Glutamatergic neuron (in vitro differentiated cells): ENCODE measurements around the gene NR2F1-AS1. TPM values are rescaled to one million over a fixed set of nuclear protein-coding genes. Genes with fewer than 3 reads are reported as not detected.

Source experiments
- DNase-seq: peaks from one replicate; pipeline ENCODE4 v3.0.0; 2022
- H3K27ac Mint-ChIP-seq: one replicate; pipeline ENCODE4 v1.8.0; 2020; ENCODE audit warnings: mild to moderate bottlenecking, mixed read lengths, inconsistent platforms; ENCODE audit not compliant: unreplicated experiment
- H3K27me3 Mint-ChIP-seq: one replicate; pipeline ENCODE4 v1.8.0; 2020; ENCODE audit warnings: mild to moderate bottlenecking, moderate library complexity, mixed read lengths, inconsistent platforms; ENCODE audit not compliant: unreplicated experiment
- H3K36me3 Mint-ChIP-seq: one replicate; pipeline ENCODE4 v1.8.0; 2020; ENCODE audit warnings: mild to moderate bottlenecking, mixed read lengths, inconsistent platforms; ENCODE audit not compliant: unreplicated experiment
- H3K4me1 Mint-ChIP-seq: one replicate; pipeline ENCODE4 v1.8.0; 2020; ENCODE audit warnings: mild to moderate bottlenecking, low read depth, mixed read lengths, inconsistent platforms; ENCODE audit not compliant: unreplicated experiment
- H3K4me3 Mint-ChIP-seq: one replicate; pipeline ENCODE4 v1.8.0; 2020; ENCODE audit warnings: mild to moderate bottlenecking, mixed read lengths, inconsistent platforms; ENCODE audit not compliant: unreplicated experiment
- H3K9me3 Mint-ChIP-seq: one replicate; pipeline ENCODE4 v1.8.0; 2020; ENCODE audit warnings: mild to moderate bottlenecking, moderate library complexity, mixed read lengths, inconsistent platforms; ENCODE audit not compliant: unreplicated experiment
- total RNA-seq: library from RNA; stranded (reverse); fragmentation: NEBNext Ultra II Directional; extraction: Animal tissue kit (Norgen Biotek cat#: 25700); gene quantifications from one replicate; pipeline ENCODE4 v1.2.1, GENCODE V29; 2021; ENCODE audit not compliant: unreplicated experiment
- TF ChIP-seq, protein P1 (sequence below): fragments of 200-600 bp; sonication (generic); IDR thresholded peaks from one replicate; pipeline ENCODE4 v1.5.0; 2021; ENCODE audit not compliant: partially characterized antibody, unreplicated experiment

NR2F1-AS1 gene
- total RNA-seq, 1 donor from 2014 or later = 0.39 TPM

- H3K4me1 Mint-ChIP-seq = peaks cover 11% of the 10 kb centered on the region
- H3K9me3 Mint-ChIP-seq = peaks cover 17% of the 10 kb centered on the region
- TF ChIP-seq, protein P1, sequence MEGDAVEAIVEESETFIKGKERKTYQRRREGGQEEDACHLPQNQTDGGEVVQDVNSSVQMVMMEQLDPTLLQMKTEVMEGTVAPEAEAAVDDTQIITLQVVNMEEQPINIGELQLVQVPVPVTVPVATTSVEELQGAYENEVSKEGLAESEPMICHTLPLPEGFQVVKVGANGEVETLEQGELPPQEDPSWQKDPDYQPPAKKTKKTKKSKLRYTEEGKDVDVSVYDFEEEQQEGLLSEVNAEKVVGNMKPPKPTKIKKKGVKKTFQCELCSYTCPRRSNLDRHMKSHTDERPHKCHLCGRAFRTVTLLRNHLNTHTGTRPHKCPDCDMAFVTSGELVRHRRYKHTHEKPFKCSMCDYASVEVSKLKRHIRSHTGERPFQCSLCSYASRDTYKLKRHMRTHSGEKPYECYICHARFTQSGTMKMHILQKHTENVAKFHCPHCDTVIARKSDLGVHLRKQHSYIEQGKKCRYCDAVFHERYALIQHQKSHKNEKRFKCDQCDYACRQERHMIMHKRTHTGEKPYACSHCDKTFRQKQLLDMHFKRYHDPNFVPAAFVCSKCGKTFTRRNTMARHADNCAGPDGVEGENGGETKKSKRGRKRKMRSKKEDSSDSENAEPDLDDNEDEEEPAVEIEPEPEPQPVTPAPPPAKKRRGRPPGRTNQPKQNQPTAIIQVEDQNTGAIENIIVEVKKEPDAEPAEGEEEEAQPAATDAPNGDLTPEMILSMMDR = no peak
- H3K36me3 Mint-ChIP-seq = no peaks in the 10 kb centered on the region
- no peak overlapping the region for H3K4me3 Mint-ChIP-seq
- no peak overlapping the region for H3K27ac Mint-ChIP-seq
- no peak for DNase-seq
- H3K27me3 Mint-ChIP-seq = peaks cover 33% of the 10 kb centered on the region
Observed at GRCh38 chr5:93589152-93589828, 8.3 kb upstream of the NR2F1-AS1 start.

DNA sequence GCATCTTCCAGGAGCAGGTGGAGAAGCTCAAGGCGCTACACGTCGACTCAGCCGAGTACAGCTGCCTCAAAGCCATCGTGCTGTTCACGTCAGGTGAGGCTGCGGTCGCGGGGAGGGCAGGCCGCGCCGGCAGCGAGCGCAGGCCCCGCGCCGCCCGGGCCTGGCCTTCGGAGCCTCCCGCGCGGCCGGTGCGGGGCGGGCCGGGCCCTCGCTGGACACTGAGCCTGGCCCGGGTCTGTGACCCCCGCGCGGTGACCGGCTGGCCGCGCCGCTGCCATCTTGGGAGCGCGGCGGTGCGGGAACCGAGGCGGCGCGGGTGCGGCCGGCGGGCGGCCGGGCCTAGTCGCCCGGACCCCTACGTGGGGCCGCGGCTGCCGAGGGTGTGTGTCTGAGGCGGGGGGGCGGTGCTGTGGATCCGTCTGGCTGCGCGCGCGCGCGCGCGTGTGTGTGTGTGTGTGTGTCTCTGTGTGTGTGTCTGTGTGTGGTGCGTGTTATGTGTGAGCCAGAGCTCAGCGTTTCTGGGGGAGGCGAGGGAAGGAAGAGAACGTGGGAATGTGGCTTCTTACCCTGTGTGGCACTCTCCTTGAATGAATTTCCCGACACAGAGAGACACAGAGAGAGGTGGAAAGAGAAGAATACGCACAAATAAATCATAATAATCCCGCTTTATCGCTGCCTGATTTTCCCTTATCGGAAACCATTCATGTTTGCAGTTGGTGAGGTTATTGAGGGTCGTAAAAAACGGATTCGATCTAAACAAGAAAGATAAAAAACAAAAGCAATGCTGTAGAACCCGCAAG is 7.5 kb upstream of the NR2F1-AS1 start:
- DNase-seq = no peak
- TF ChIP-seq, protein P1 = no peak
- H3K36me3 Mint-ChIP-seq = no peaks in the 10 kb centered on the region
- H3K4me3 Mint-ChIP-seq = peak overlapping the region; percentile 68
- peaks cover 11% of the 10 kb centered on the region for H3K4me1 Mint-ChIP-seq
- H3K27me3 Mint-ChIP-seq = peaks cover 30% of the 10 kb centered on the region
- no peak overlapping the region for H3K27ac Mint-ChIP-seq
- peaks cover 16% of the 10 kb centered on the region for H3K9me3 Mint-ChIP-seq

DNA sequence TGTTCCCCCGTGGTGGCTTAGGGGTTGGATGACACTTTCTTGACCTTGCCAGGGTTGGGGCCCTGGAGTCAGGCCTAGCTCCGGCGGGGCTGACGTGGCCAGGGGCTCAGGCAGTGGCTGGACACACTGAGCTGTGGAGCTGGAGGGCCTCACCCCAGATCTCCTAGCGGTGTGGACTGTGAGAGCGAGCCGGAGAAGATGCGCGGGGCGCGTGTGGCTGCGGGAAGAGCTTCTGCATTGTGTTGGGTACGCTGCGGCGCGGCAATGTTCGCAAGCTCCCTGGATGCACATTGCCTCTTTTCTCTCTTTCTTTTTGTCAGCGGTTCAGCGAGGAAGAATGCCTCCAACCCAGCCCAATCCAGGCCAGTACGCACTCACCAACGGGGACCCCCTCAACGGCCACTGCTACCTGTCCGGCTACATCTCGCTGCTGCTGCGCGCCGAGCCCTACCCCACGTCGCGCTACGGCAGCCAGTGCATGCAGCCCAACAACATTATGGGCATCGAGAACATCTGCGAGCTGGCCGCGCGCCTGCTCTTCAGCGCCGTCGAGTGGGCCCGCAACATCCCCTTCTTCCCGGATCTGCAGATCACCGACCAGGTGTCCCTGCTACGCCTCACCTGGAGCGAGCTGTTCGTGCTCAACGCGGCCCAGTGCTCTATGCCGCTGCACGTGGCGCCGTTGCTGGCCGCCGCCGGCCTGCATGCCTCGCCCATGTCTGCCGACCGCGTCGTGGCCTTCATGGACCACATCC is 6.8 kb upstream of the NR2F1-AS1 start:
- TF ChIP-seq, protein P1 = no peak
- Mint-ChIP-seq H3K27ac (peak overlapping the region; percentile 3), H3K9me3 (peaks cover 16% of the 10 kb centered on the region), H3K4me3 (peak overlapping the region; percentile 57), H3K36me3 (no peaks in the 10 kb centered on the region), H3K4me1 (peaks cover 11% of the 10 kb centered on the region), H3K27me3 (peaks cover 26% of the 10 kb centered on the region)
- peak; percentile 30 for DNase-seq

GRCh38 chr5:93586736-93587596 is 5.9 kb upstream of the NR2F1-AS1 start:
- H3K4me1 Mint-ChIP-seq = peaks cover 11% of the 10 kb centered on the region
- no peak overlapping the region for H3K27ac Mint-ChIP-seq

More at GRCh38 chr5:93586736-93587596, 5.9 kb upstream of the NR2F1-AS1 start:
- Mint-ChIP-seq H3K36me3 (no peaks in the 10 kb centered on the region), H3K27me3 (peaks cover 24% of the 10 kb centered on the region), H3K4me3 (peak overlapping the region; percentile 57), H3K9me3 (peaks cover 16% of the 10 kb centered on the region)
- DNase-seq = no peak
- TF ChIP-seq, protein P1 = no peak
